GM06990 (cell line): ENCODE data around the gene OR5AN1.

Source experiments
- DNase-seq: peaks from one replicate; pipeline ENCODE4 v3.0.0-alpha.2; 2011; ENCODE audit not compliant: insufficient read length; ENCODE audit errors: extremely low read depth
- H3K27me3 ChIP-seq: replicated peaks from 2 replicates; pipeline ENCODE4 v1.6.0; 2011; ENCODE audit warnings: low read length; ENCODE audit not compliant: control insufficient read depth, insufficient read depth
- H3K36me3 ChIP-seq: 2 replicates; pipeline ENCODE4 v1.5.1; 2011; ENCODE audit warnings: low read length; ENCODE audit not compliant: control insufficient read depth, insufficient read depth
- H3K4me3 ChIP-seq: replicated peaks from 2 replicates; pipeline ENCODE4 v1.5.1; 2011; ENCODE audit warnings: low read depth, mild to moderate bottlenecking, control low read depth, low read length
- CTCF ChIP-seq: IDR thresholded peaks from 2 replicates; pipeline ENCODE4 v1.5.1; 2011; ENCODE audit warnings: low read length, control low read depth, mild to moderate bottlenecking, inconsistent platforms; ENCODE audit not compliant: insufficient read depth, poor library complexity, severe bottlenecking

The OR5AN1 gene

DNA sequence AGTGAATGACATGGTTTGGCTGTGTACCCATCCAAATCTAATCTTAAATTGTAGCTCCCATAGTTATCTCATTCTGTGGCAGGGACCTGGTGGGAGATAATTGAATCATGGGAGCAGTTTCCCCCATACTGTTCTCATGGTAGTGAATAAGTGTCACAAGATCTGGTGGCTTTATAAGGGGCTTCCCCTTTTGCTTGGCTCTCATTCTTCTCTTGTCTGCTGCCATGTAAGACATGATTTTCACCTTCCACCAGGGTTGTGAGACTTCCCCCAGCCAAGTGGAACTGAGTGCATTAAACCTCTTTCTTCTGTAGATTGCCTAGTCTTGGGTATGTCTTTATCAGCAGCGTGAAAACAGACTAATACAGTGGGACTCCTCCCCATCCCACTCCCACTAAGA lies 56.4 kb downstream of the OR5AN1 start:
- Histone ChIP-seq H3K27me3 (no peaks in the 10 kb centered on the region), H3K4me3 (no peak overlapping the region), H3K36me3 (no peaks in the 10 kb centered on the region)
- DNase-seq, result no peak
- TF ChIP-seq CTCF, result no peak

GRCh38 chr11:59416613-59417012 lies 57.9 kb downstream of the OR5AN1 start:
- Histone ChIP-seq H3K4me3 (no peak overlapping the region), H3K27me3 (no peaks in the 10 kb centered on the region), H3K36me3 (no peaks in the 10 kb centered on the region)
- no peak for TF ChIP-seq CTCF
- DNase-seq, result no peak

GRCh38 chr11:59417023-59417422 lies 58.3 kb downstream of the OR5AN1 start:
- H3K4me3 ChIP-seq, result no peak overlapping the region
- no peak for TF ChIP-seq CTCF
- no peaks in the 10 kb centered on the region for H3K27me3 ChIP-seq
- H3K36me3 ChIP-seq, result no peaks in the 10 kb centered on the region
- no peak for DNase-seq

DNA sequence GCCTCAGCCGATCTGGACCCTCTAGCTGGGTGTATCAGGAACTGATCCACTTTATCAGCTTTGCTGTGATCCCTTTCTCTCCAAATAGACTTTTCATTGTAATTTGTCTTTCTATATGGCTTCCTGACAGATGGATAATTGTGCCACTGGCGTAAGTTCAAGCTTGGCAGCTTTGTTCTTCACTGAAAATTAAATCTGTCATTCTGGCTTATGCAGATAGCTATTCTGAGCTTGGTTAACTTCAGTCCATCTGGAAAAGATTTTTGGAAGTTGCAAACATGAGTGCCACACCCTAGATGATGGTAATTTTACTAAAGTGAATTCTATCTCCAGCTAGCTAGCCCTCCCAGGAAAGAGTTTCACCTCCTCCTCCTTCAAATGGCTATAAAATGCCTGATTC lies 59.5 kb downstream of the OR5AN1 start:
- Histone ChIP-seq H3K27me3 (no peaks in the 10 kb centered on the region), H3K36me3 (no peaks in the 10 kb centered on the region), H3K4me3 (no peak overlapping the region)
- DNase-seq, result no peak
- TF ChIP-seq CTCF, result no peak
